Measurements from ENCODE around the gene STRN3. TPM values are rescaled to one million over a fixed set of nuclear protein-coding genes. Genes with fewer than 3 reads are reported as not detected.
"Not testable (repeated sequence)": the region's sequence is repeated elsewhere in the genome, so short reads cannot be mapped to it uniquely, and the experiment has no call there.

Gene STRN3
- total and polyA plus RNA-seq, 2 experiments from 2014 or later: 25.6 to 44.2 TPM

DNA sequence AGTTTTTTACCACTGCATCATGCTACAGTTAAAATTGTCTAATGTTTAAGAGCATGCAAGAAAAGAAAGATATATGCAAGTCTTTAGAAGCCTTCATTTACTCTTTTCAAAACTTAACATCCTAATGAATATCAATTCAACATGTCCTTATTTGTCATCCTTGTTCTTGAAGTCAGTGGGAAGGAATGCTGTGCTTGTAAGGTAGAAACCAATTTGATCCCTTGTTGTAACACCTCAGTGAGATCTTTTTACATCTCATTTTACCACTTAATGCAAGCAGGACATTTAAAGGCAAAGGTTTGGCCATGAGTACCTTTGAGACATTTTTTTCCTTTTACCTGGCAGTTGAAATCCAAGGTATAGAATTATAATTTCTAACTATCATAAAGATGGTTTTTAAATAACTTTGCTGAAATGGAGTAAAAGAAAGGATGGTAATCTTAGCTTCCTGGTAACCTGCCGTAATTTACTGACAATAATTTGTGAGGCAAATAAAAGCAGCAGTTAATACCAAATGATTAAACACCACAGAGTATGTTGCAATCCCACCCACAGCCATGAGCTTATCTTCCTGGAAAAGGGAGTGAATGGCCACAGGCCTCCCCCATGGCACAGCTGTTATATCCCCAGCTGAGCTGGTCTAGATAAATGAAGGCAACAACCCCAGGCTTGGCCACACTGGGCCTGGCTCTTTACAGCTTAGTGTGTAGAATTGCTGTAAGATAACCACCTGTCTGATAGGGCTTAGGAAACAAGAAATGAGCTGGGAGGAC lies 33.2 kb upstream of the STRN3 start:
- Histone ChIP-seq H3K36me3 (ENCODE audit: low read depth) (no peaks in the 10 kb centered on the region), H3K4me1 (ENCODE audit: insufficient read depth) (peaks cover 20% of the 10 kb centered on the region), H2AFZ (no peak overlapping the region), H4K20me1 (ENCODE audit: insufficient read depth) (no peaks in the 10 kb centered on the region), H3K9ac (no peak overlapping the region), H3K79me2 (ENCODE audit: insufficient read depth) (no peaks in the 10 kb centered on the region), H3K9me3 (ENCODE audit: low read depth) (no peaks in the 10 kb centered on the region), H3F3A (ENCODE audit: insufficient read depth) (peaks cover 9% of the 10 kb centered on the region; the same call in 1 of the 2 replicates), H3K27ac (peak overlapping the region; percentile 35), H3K27me3 (replicated peaks; ENCODE audit: insufficient read depth) (no peaks in the 10 kb centered on the region), H3K4me3 (peak overlapping the region; percentile 8; the same call in 1 of the 2 replicates), H3K9me2 (ENCODE audit: insufficient read depth) (no peaks in the 10 kb centered on the region), H3K4me2 (ENCODE audit: unreplicated experiment) (peak overlapping the region; percentile 55)
- WGBS, 2 experiments (ENCODE audit: low coverage in 1 of 2, low lambda C conversion rate in 2 of 2, missing lambda C conversion rate in 2 of 2): 51 to 61% methylated on average over 1 of the region's 1 CpG
- peak; percentile 85 for DNase-seq
- in situ Hi-C loops (cut with MboI): no loop called here
- TF ChIP-seq EZH2phosphoT487 (IDR thresholded peaks at IDR 0.05; ENCODE audit: insufficient read depth, low read depth) (no peak), EZH2 (IDR thresholded peaks at IDR 0.05; ENCODE audit: insufficient read depth, poor library complexity, severe bottlenecking) (no peak)

DNA sequence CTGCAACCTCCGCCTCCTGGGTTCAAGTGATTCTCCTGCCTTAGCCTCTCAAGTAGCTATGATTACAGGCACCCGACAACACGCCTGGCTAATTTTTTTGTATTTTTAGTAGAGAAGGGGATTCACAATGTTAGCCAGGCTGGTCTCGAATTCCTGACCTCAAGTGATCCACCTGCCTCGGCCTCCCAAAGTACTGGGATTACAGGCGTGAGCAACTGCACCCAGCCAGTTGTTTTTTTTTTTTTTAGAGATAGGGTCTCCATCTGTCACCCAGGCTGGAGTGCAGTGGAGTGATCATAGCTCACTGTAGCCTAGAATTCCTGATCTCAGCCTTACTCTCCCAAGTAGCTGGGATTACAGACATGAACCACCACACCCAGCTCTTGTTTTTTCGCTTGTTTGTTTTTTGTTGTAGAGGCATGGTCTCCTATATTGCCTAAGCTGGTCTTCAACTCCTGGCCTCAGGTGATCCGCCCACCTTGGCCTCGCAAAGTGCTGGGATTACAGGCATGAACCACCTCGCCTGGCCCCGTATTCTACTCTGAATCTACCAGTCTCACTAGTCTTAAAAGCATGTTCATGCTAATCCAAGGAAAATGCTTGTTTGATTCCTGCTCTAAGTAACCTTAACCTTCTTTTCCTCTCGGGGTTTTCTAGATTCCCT lies 31.7 kb upstream of the STRN3 start:
- H3K4me2 ChIP-seq (ENCODE audit: unreplicated experiment): no peak overlapping the region
- WGBS, 2 experiments (ENCODE audit: low coverage in 1 of 2, low lambda C conversion rate in 2 of 2, missing lambda C conversion rate in 2 of 2): 94% methylated on average over 12 of the region's 12 CpGs

DNA sequence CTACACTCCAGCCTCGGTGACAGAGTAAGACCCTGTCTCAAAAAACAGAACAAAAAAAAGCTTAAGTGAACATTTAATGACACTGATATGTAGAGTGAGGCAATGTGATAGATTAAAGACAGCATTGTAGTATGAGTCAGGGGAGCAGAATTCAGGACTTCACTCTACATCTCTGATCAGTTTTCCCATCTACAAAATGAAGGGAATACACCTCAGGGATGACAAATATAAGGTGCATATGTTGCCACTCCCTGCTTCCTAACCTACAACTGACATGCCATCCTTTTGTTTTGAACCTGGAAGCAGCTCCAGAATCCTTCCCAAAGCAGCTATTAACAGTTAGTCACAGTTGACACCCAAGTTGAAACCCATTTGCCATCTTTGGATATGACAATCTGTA lies 30.9 kb upstream of the STRN3 start:
- in situ Hi-C loops (cut with MboI): no loop called here
- no peak overlapping the region for H2AFZ ChIP-seq
- H3F3A ChIP-seq (ENCODE audit: insufficient read depth): peaks cover 13% of the 10 kb centered on the region; the same call in 1 of the 2 replicates
- no peak for TF ChIP-seq EZH2phosphoT487 (IDR thresholded peaks at IDR 0.05; ENCODE audit: insufficient read depth, low read depth)
- no peak for TF ChIP-seq EZH2 (IDR thresholded peaks at IDR 0.05; ENCODE audit: insufficient read depth, poor library complexity, severe bottlenecking)
- H3K36me3 ChIP-seq (ENCODE audit: low read depth): no peaks in the 10 kb centered on the region
- no peaks in the 10 kb centered on the region for H3K27me3 ChIP-seq (replicated peaks; ENCODE audit: insufficient read depth)
- no peaks in the 10 kb centered on the region for H3K9me2 ChIP-seq (ENCODE audit: insufficient read depth)
- peak; percentile 15 for DNase-seq
- H3K4me2 ChIP-seq (ENCODE audit: unreplicated experiment): no peak overlapping the region
- no peaks in the 10 kb centered on the region for H3K9me3 ChIP-seq (ENCODE audit: low read depth)
- H3K27ac ChIP-seq: no peak overlapping the region
- no peak overlapping the region for H3K9ac ChIP-seq
- H3K4me3 ChIP-seq: no peak overlapping the region
- peaks cover 23% of the 10 kb centered on the region for H3K4me1 ChIP-seq (ENCODE audit: insufficient read depth)
- H3K79me2 ChIP-seq (ENCODE audit: insufficient read depth): no peaks in the 10 kb centered on the region
- 96 to 100% methylated on average over 1 of the region's 1 CpG for WGBS, 2 experiments (ENCODE audit: low coverage in 1 of 2, low lambda C conversion rate in 2 of 2, missing lambda C conversion rate in 2 of 2)
- no peaks in the 10 kb centered on the region for H4K20me1 ChIP-seq (ENCODE audit: insufficient read depth)

More for the DNA sequence above, 31.7 kb upstream of the STRN3 start:
- TF ChIP-seq EZH2phosphoT487 (IDR thresholded peaks at IDR 0.05; ENCODE audit: insufficient read depth, low read depth) (no peak), EZH2 (IDR thresholded peaks at IDR 0.05; ENCODE audit: insufficient read depth, poor library complexity, severe bottlenecking) (no peak)
- Histone ChIP-seq H4K20me1 (ENCODE audit: insufficient read depth) (no peaks in the 10 kb centered on the region), H3F3A (ENCODE audit: insufficient read depth) (peaks cover 13% of the 10 kb centered on the region; the same call in 1 of the 2 replicates), H3K4me1 (ENCODE audit: insufficient read depth) (peaks cover 23% of the 10 kb centered on the region), H3K4me3 (no peak overlapping the region), H3K79me2 (ENCODE audit: insufficient read depth) (no peaks in the 10 kb centered on the region), H3K9me3 (ENCODE audit: low read depth) (no peaks in the 10 kb centered on the region), H3K36me3 (ENCODE audit: low read depth) (no peaks in the 10 kb centered on the region), H2AFZ (no peak overlapping the region), H3K9ac (no peak overlapping the region), H3K9me2 (ENCODE audit: insufficient read depth) (no peaks in the 10 kb centered on the region), H3K27ac (no peak overlapping the region), H3K27me3 (replicated peaks; ENCODE audit: insufficient read depth) (no peaks in the 10 kb centered on the region)
- in situ Hi-C loops (cut with MboI): no loop called here
- no peak for DNase-seq

DNA sequence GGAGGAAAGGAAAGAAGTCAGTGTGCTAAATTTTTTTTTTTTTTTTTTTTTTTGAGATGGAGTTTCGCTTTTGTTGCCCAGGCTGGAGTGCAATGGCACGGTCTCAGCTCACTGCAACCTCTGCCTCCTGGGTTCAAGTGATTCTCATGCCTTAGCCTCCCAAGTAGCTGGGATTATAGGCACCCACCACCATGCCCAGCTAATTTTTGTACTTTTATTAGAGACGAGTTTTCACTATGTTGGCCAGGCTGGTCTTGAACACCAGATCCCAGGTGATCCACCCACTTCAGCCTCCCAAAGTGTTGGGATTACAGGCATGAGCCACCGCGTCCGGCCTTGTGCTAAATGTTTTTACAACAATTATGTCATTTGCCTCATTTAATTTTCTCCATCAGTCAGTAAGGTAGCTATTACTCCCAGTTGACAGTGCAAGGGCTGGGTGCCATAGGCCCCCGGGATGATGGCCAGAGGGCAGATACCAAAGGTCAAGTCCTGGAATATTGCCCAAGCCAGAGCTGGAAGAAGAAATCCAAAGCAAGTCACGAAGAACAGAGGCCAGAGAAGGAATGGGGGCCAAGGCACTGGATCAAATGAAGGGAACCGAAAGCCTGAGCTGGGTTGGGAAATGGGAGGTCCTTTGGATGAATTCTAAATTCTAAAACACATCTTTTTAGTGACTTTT lies 26.9 kb upstream of the STRN3 start:
- H3K4me1 ChIP-seq (ENCODE audit: insufficient read depth); H3K4me3 ChIP-seq; H3K27ac ChIP-seq; in situ Hi-C loops (cut with MboI); H3K36me3 ChIP-seq (ENCODE audit: low read depth); H3K9me2 ChIP-seq (ENCODE audit: insufficient read depth); H2AFZ ChIP-seq; H4K20me1 ChIP-seq (ENCODE audit: insufficient read depth); H3K79me2 ChIP-seq (ENCODE audit: insufficient read depth); H3K9ac ChIP-seq; H3K27me3 ChIP-seq (replicated peaks; ENCODE audit: insufficient read depth); H3F3A ChIP-seq (ENCODE audit: insufficient read depth); H3K9me3 ChIP-seq (ENCODE audit: low read depth): not testable (repeated sequence)
- DNase-seq: peak; percentile 32
- WGBS, 2 experiments (ENCODE audit: low coverage in 1 of 2, low lambda C conversion rate in 2 of 2, missing lambda C conversion rate in 2 of 2): 30 to 36% methylated on average over 9 of the region's 9 CpGs
- peak overlapping the region; percentile 25 for H3K4me2 ChIP-seq (ENCODE audit: unreplicated experiment)

Measured in GM23248 (cell line).